Erythroblast (primary cell): ENCODE data around the gene DNAJC9.
"Not testable (repeated sequence)": the region's sequence is repeated elsewhere in the genome, so short reads cannot be mapped to it uniquely, and the experiment has no call there.

Source experiments
- GATA1 ChIP-seq: IDR thresholded peaks from 2 replicates; pipeline ENCODE4 v1.6.1; 2011; ENCODE audit warnings: low read depth, mild to moderate bottlenecking, control low read depth, low read length, moderate library complexity
- POLR2A ChIP-seq: IDR thresholded peaks from 2 replicates; pipeline ENCODE4 v1.6.1; 2011; ENCODE audit warnings: mild to moderate bottlenecking, low read length

GRCh38 chr10:73258612-73259011 is 11.6 kb upstream of the DNAJC9 start:
- not testable (repeated sequence) for TF ChIP-seq POLR2A, GATA1
